GM12878 (cell line): ENCODE data around the gene UBAC2.

Source experiments
- BCL11A ChIP-seq: IDR thresholded peaks from 2 replicates; pipeline ENCODE4 v1.6.1; 2011; ENCODE audit warnings: low read depth, low read length
- CBFB ChIP-seq: IDR thresholded peaks from 2 replicates; pipeline ENCODE4 v1.6.1; 2016; ENCODE audit warnings: antibody characterized with exemption, low read depth
- CEBPB ChIP-seq, 2 experiments: fragments of 150-350 bp in 1 of 2; IDR thresholded peaks; 2 replicates each; pipeline ENCODE4 v1.6.1; 2012 to 2014; ENCODE audit warnings: low read depth in 2 of 2, low read length in 2 of 2, borderline replicate concordance in 1 of 2, inconsistent platforms in 1 of 2
- CTCF ChIP-seq, 3 experiments: IDR thresholded peaks in 2 of 3; conservative IDR thresholded peaks in 1 of 3; 2 replicates each; pipeline ENCODE4 v1.5.1; 2011; ENCODE audit warnings: low read depth in 3 of 3, low read length in 3 of 3, mild to moderate bottlenecking in 3 of 3, control low read depth in 2 of 3, moderate library complexity in 2 of 3, inconsistent platforms in 1 of 3, mixed read lengths in 1 of 3; ENCODE audit not compliant: control insufficient read depth in 2 of 3, insufficient read depth in 1 of 3; ENCODE audit errors: extremely low read depth in 1 of 3
- EP300 ChIP-seq, 2 experiments: fragments of 150-350 bp in 1 of 2; IDR thresholded peaks; 2 replicates each; pipeline ENCODE4 v1.6.1; 2011 to 2012; ENCODE audit warnings: low read depth in 2 of 2, low read length in 2 of 2, borderline replicate concordance in 1 of 2, improper control_type of control experiment in 1 of 2, inconsistent platforms in 1 of 2; ENCODE audit not compliant: control insufficient read depth in 1 of 2
- EZH2 ChIP-seq: IDR thresholded peaks from 2 replicates; pipeline ENCODE4 v1.6.1; 2012; ENCODE audit warnings: low read depth, mild to moderate bottlenecking, control low read depth, inconsistent platforms, low read length, borderline replicate concordance; ENCODE audit not compliant: control insufficient read depth
- POLR2AphosphoS5 ChIP-seq: IDR thresholded peaks from 2 replicates; pipeline ENCODE4 v1.6.1; 2011; ENCODE audit warnings: mild to moderate bottlenecking, low read length, inconsistent platforms
- REST ChIP-seq: IDR thresholded peaks from 2 replicates; pipeline ENCODE4 v1.6.1; 2012; ENCODE audit warnings: mild to moderate bottlenecking, low read depth, low read length
- SIX5 ChIP-seq: IDR thresholded peaks from 2 replicates; pipeline ENCODE4 v1.6.1; 2011; ENCODE audit warnings: mild to moderate bottlenecking, low read depth, low read length, moderate library complexity; ENCODE audit not compliant: severe bottlenecking
- SMC3 ChIP-seq: IDR thresholded peaks from 2 replicates; pipeline ENCODE4 v1.6.1; 2011; ENCODE audit warnings: low read length, improper control_type of control experiment, borderline replicate concordance
- SUPT20H ChIP-seq: IDR thresholded peaks from 2 replicates; pipeline ENCODE4 v1.6.1; 2011; ENCODE audit warnings: low read depth, mild to moderate bottlenecking, low read length, moderate library complexity, borderline replicate concordance; ENCODE audit not compliant: control insufficient read depth
- ZNF274 ChIP-seq: IDR thresholded peaks from one replicate; pipeline ENCODE4 v1.8.0; 2011; ENCODE audit not compliant: insufficient read length, insufficient read depth
- TF ChIP-seq, protein P1 (sequence below): IDR thresholded peaks from 2 replicates; pipeline ENCODE4 v1.6.1; 2011; ENCODE audit warnings: mild to moderate bottlenecking, low read depth, low read length, moderate library complexity; ENCODE audit not compliant: insufficient replicate concordance

DNA sequence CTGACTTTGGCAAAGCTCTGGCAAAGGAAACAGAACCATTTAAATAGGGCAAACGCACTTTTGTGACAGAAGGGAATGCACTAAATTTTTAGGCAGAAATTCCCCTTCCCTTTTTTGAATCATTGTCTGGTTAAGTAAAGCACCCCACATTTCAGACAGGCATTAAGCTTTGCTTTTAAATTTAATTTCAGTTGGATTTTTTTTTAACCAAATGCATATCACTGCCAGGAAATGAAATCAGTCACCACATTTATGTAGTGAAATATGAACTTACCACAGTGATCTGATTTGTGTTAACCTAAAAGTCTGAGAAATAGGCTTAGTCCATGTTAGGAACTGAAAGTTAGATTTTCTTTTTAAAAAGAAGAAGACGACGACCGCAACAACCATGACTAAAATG is 95.7 kb downstream of the UBAC2 start:
- TF ChIP-seq POLR2AphosphoS5 (no peak), CTCF (IDR thresholded peaks at IDR 0.05 in 2 of 3, conservative IDR thresholded peaks at IDR 0.05 in 1 of 3; ENCODE audit: control insufficient read depth in 2 of 3, extremely low read depth in 1 of 3, insufficient read depth in 1 of 3, low read depth in 3 of 3, low read length in 3 of 3) (no peak), SUPT20H (no peak), SIX5 (no peak), REST (no peak), EZH2 (no peak), SMC3 (no peak), CBFB (no peak; the same call in none of the 2 replicates), CEBPB (IDR thresholded peaks at IDR 0.05; ENCODE audit: borderline replicate concordance in 1 of 2, low read depth in 2 of 2, low read length in 2 of 2) (no peak; a peak in 1 of 4 replicates), BCL11A (no peak), EP300 (IDR thresholded peaks at IDR 0.05; ENCODE audit: borderline replicate concordance in 1 of 2, control insufficient read depth in 1 of 2, low read depth in 2 of 2, low read length in 2 of 2) (no peak), ZNF274 (no peak)
- TF ChIP-seq, protein P1, sequence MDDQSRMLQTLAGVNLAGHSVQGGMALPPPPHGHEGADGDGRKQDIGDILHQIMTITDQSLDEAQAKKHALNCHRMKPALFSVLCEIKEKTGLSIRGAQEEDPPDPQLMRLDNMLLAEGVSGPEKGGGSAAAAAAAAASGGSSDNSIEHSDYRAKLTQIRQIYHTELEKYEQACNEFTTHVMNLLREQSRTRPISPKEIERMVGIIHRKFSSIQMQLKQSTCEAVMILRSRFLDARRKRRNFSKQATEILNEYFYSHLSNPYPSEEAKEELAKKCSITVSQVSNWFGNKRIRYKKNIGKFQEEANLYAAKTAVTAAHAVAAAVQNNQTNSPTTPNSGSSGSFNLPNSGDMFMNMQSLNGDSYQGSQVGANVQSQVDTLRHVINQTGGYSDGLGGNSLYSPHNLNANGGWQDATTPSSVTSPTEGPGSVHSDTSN, result no peak
